Right cardiac atrium (tissue), 5 donors: ENCODE data around the gene SV2C. TPM values are rescaled to one million over a fixed set of nuclear protein-coding genes. Genes with fewer than 3 reads are reported as not detected.
"Not testable (repeated sequence)": the region's sequence is repeated elsewhere in the genome, so short reads cannot be mapped to it uniquely, and the experiment has no call there.

Experiments
- ATAC-seq, 2 donors: fragments of 200-7000 bp; cut with Tn5 transposase; one replicate each; pipeline versions ENCODE4 v1.8.0 to v1.9.1; 2020; ENCODE audit warnings: moderate library complexity in 2 of 2, mild to moderate bottlenecking in 1 of 2
- DNase-seq, 3 donors: peaks; one replicate each; pipeline ENCODE4 v3.0.0-alpha.2; 2020
- H3K27ac ChIP-seq: one replicate; pipeline ENCODE4 v1.5.1; 2013; ENCODE audit warnings: mild to moderate bottlenecking, low read length, control low read depth, moderate library complexity
- H3K27me3 ChIP-seq: one replicate; pipeline ENCODE4 v1.6.1; 2013; ENCODE audit not compliant: control insufficient read depth, insufficient read depth
- H3K4me1 ChIP-seq: one replicate; pipeline ENCODE4 v1.6.1; 2013; ENCODE audit warnings: low read length; ENCODE audit not compliant: control insufficient read depth, insufficient read depth
- H3K4me3 ChIP-seq: one replicate; pipeline ENCODE4 v1.5.1; 2013; ENCODE audit warnings: low read length, control low read depth
- H3K9me3 ChIP-seq: one replicate; pipeline ENCODE4 v1.6.1; 2013; ENCODE audit warnings: low read length; ENCODE audit not compliant: control insufficient read depth
- WGBS: extraction: QIAGEN DNeasy Blood & Tissue Kit; methylation state at CpG from one replicate; pipeline ENCODE4 v1.1.7; 2013; 5-methylcytosine and 5-hydroxymethylcytosine counted together
- intact Hi-C, 4 donors: fragments of 100-400 bp; cut with DNase I; formaldehyde crosslinking; loops; one replicate each; pipeline versions ENCODE4 v1.11.0 to v1.14.0; 2022 to 2023
- long read RNA-seq, 4 donors: library from polyadenylated mRNA; unstranded; transcript quantifications; one replicate each; pipeline ENCODE4 v2.0.0, GENCODE V29; 2020 to 2021
- polyA plus RNA-seq: library from polyadenylated mRNA; stranded (reverse); fragments of 200-250 nt; gene quantifications from one replicate; pipeline ENCODE4 v1.2.3, GENCODE V29; 2013
- total RNA-seq, 4 donors: library from RNA; stranded (reverse); fragmentation: NEBNext Ultra II Directional; extraction: Animal tissue kit (Norgen Biotek cat#: 25700); gene quantifications; one replicate each; pipeline ENCODE4 v1.2.1, GENCODE V29; 2021
- donor health status: healthy with polysubstance abuse.
- donor health status: DM: no; HTN: yes; CAD: no.
- donor health status: DM: no; HTN: no; CAD: no.
- donor health status: DM: no; HTN: yes; CAD: no; lungs with severe emphysema.
- donor health status: DM: yes; HTN: yes; CAD: no.

Gene SV2C, protein sequence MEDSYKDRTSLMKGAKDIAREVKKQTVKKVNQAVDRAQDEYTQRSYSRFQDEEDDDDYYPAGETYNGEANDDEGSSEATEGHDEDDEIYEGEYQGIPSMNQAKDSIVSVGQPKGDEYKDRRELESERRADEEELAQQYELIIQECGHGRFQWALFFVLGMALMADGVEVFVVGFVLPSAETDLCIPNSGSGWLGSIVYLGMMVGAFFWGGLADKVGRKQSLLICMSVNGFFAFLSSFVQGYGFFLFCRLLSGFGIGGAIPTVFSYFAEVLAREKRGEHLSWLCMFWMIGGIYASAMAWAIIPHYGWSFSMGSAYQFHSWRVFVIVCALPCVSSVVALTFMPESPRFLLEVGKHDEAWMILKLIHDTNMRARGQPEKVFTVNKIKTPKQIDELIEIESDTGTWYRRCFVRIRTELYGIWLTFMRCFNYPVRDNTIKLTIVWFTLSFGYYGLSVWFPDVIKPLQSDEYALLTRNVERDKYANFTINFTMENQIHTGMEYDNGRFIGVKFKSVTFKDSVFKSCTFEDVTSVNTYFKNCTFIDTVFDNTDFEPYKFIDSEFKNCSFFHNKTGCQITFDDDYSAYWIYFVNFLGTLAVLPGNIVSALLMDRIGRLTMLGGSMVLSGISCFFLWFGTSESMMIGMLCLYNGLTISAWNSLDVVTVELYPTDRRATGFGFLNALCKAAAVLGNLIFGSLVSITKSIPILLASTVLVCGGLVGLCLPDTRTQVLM
- total RNA-seq: under 1 TPM in 3 of 4 donors, not detected in 1; 0.09 to 0.88 (median 0.14) TPM
- polyA plus RNA-seq: 0.02 TPM
- long read RNA-seq, donor 1: 0 reads
- long read RNA-seq, donor 2: 0 reads
- long read RNA-seq, donor 3: 0 reads
- long read RNA-seq, donor 4: 0 reads

DNA sequence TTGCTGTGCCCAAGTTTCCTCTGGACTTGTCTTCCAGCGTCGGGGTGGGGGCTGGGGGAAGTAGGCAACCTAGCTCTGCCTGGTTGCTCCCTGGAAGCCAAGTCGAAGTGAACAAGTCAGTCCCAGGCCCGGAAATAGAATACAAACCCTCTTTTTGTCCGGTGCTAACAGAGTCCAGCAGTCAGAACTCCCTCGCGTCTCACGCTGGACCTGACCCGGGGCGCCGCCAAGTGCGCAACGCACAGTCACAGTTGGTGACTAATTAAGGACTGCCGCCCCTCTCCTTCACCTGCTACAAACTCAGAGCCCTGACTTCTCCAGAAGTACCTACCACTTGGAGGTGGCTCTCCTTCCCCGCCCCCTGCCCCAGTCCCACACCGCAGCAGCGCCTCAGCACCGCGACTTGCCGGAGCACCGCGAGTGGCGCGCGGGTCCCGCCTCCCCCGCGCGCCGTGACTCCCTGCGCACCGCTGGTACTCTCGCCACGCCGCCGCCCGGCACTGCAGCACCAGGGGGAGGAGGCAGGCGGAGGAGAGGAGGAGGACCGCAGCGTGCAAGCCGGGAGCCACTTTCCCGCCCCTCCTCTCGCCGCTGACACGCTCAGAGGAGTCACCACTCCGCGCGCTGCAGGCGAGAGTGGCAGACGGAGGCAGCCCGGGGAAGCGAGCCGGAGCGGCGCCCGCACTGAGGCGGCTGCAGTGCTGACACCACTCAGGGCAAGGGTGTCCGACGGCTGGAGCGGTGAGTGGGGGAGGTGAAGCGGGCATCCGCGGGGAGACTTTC lies at the start of gene SV2C:
SV2C (plus strand) TSS at position 612 of the 783 bp plus-strand sequence. CDS start 48,368 bp downstream, outside the sequence.
- H3K27ac ChIP-seq: no peak within 1 kb of the TSS
- H3K4me1 ChIP-seq: peaks cover 4% of the 10 kb centered on the region
- no peaks in the 10 kb centered on the region for H3K9me3 ChIP-seq
- peak within 1 kb of the TSS; percentile 5 for H3K4me3 ChIP-seq
- ATAC-seq: peak in 1 of 2 donors; percentile 47
- peaks cover 10% of the 10 kb centered on the region for H3K27me3 ChIP-seq
- under 1% methylated on average over 63 of the region's 63 CpGs for WGBS
- DNase-seq: peak in 2 of 3 donors; percentile 32 to 53
- intact Hi-C loops: no loop called here

- ATAC-seq, H3K27ac ChIP-seq, H3K9me3 ChIP-seq, H3K4me1 ChIP-seq, DNase-seq, intact Hi-C loops, H3K4me3 ChIP-seq, H3K27me3 ChIP-seq: not testable (repeated sequence)
- WGBS: 20% methylated on average over 18 of the region's 18 CpGs
These were observed 45.4 kb upstream of the SV2C start for GRCh38 chr5:76037736-76038151.

GRCh38 chr5:76038212-76038611 lies 45.0 kb upstream of the SV2C start:
- Histone ChIP-seq H3K9me3 (no peaks in the 10 kb centered on the region), H3K4me1 (no peaks in the 10 kb centered on the region), H3K27me3 (no peaks in the 10 kb centered on the region), H3K27ac (no peak overlapping the region), H3K4me3 (no peak overlapping the region)
- DNase-seq (no peak), ATAC-seq (no peak)
- intact Hi-C loops: no loop called here

- intact Hi-C loops: no loop called here
- WGBS: 79% methylated on average over 2 of the region's 2 CpGs
- ATAC-seq (no peak), DNase-seq (no peak)
- H3K9me3 ChIP-seq: no peaks in the 10 kb centered on the region
- no peak overlapping the region for H3K27ac ChIP-seq
- no peaks in the 10 kb centered on the region for H3K4me1 ChIP-seq
- no peak overlapping the region for H3K4me3 ChIP-seq
- no peaks in the 10 kb centered on the region for H3K27me3 ChIP-seq
These were observed 42.4 kb upstream of the SV2C start for GRCh38 chr5:76040806-76041205.

DNA sequence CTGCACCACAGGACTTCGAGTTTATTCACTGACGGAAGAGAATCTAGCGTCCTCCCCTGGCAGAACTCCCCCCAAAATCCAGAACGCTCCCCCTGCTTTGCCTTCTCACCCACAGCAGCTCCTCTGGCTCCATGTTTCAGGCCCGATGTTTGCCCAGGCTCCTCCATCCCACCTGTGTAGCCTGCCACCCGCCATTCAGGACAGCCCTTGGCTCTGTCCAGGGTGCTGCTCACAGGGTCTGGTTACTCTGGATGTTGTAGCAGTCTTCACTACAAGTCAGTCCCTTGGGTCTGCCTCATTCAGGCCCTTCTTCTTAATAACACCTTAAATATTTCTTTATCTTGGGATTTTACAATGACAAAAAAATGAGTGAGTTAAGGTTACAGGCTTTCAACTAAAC lies 41.3 kb upstream of the SV2C start:
- WGBS: 46% methylated on average over 6 of the region's 6 CpGs
- Histone ChIP-seq H3K4me3 (no peak overlapping the region), H3K9me3 (no peaks in the 10 kb centered on the region), H3K4me1 (no peaks in the 10 kb centered on the region), H3K27ac (no peak overlapping the region), H3K27me3 (no peaks in the 10 kb centered on the region)
- no peak for ATAC-seq
- DNase-seq: no peak
- intact Hi-C loops: no loop called here

GRCh38 chr5:76046741-76047140 lies 36.4 kb upstream of the SV2C start:
- H3K27me3 ChIP-seq: no peaks in the 10 kb centered on the region
- no peak for DNase-seq
- H3K4me3 ChIP-seq: no peak overlapping the region
- 54% methylated on average over 3 of the region's 3 CpGs for WGBS
- ATAC-seq: no peak
- H3K27ac ChIP-seq: no peak overlapping the region
- H3K4me1 ChIP-seq: no peaks in the 10 kb centered on the region
- H3K9me3 ChIP-seq: no peaks in the 10 kb centered on the region
- intact Hi-C loops: no loop called here

DNA sequence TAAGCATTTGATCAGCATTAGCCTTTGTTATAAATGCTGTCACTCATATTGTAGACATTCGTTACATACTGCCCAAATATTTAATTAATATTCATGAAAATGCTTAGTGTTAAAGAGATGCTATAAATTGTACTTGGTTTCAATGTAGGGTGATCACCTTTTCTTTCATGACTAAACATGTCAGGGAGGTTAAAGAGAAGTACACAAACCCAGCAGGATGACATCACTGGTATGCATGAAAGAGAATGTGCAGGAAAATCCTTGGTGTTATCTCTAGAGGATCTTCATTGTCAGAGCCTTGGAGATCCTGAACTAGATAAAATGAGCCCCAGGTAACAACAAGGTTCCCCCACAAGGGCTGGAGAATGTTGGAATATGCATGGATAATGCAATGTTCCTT lies 33.0 kb upstream of the SV2C start:
- H3K4me3 ChIP-seq: no peak overlapping the region
- DNase-seq: no peak
- H3K9me3 ChIP-seq: no peaks in the 10 kb centered on the region
- 62% methylated on average over 1 of the region's 1 CpG for WGBS
- no peak overlapping the region for H3K27ac ChIP-seq
- intact Hi-C loops: no loop called here
- no peaks in the 10 kb centered on the region for H3K27me3 ChIP-seq
- no peak for ATAC-seq
- H3K4me1 ChIP-seq: no peaks in the 10 kb centered on the region

- ATAC-seq (no peak), DNase-seq (no peak)
- intact Hi-C loops: no loop called here
- Histone ChIP-seq H3K4me3 (no peak overlapping the region), H3K27ac (no peak overlapping the region), H3K4me1 (no peaks in the 10 kb centered on the region), H3K27me3 (no peaks in the 10 kb centered on the region), H3K9me3 (no peaks in the 10 kb centered on the region)
- 64% methylated on average over 4 of the region's 4 CpGs for WGBS
These were observed 20.6 kb upstream of the SV2C start for GRCh38 chr5:76062502-76063041.

DNA sequence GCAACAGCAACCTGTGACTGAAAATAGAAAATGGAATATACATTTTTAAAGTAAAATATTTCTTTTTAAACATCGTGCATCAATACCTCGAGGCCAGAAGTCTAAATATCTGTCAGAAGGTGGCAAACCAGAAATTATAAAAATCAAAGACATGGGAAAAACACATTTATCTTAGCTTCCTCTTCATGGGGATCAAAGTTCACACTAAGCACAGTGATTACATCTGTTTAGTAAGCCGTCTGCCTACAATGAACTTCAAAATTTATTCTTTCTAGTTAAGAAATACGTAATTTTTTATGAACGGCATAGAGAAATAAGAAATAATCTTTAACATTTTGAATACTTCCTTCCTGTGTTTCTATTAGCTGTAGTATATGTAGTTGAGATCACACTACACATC lies 17.9 kb upstream of the SV2C start:
- DNase-seq (no peak), ATAC-seq (no peak)
- WGBS: 79% methylated on average over 5 of the region's 5 CpGs
- no peaks in the 10 kb centered on the region for H3K9me3 ChIP-seq
- no peak overlapping the region for H3K4me3 ChIP-seq
- H3K27ac ChIP-seq: no peak overlapping the region
- no peaks in the 10 kb centered on the region for H3K27me3 ChIP-seq
- intact Hi-C loops: no loop called here
- H3K4me1 ChIP-seq: no peaks in the 10 kb centered on the region

GRCh38 chr5:76069061-76069735 lies 14.0 kb upstream of the SV2C start:
- no peaks in the 10 kb centered on the region for H3K4me1 ChIP-seq
- intact Hi-C loops: no loop called here
- DNase-seq (no peak), ATAC-seq (no peak)
- no peak overlapping the region for H3K4me3 ChIP-seq
- H3K27ac ChIP-seq: no peak overlapping the region
- H3K27me3 ChIP-seq: no peaks in the 10 kb centered on the region
- WGBS: 61% methylated on average over 4 of the region's 4 CpGs
- no peaks in the 10 kb centered on the region for H3K9me3 ChIP-seq
